K562 (cell line): ENCODE measurements around the gene LSM12. TPM values are rescaled to one million over a fixed set of nuclear protein-coding genes. Genes with fewer than 3 reads are reported as not detected.

Experiments used
- ARID1B ChIP-seq: fragments of 450-650 bp; IDR thresholded peaks from 2 replicates; pipeline ENCODE4 v1.6.1; 2016; ENCODE audit warnings: antibody characterized with exemption, mild to moderate bottlenecking, inconsistent platforms
- BACH1 ChIP-seq: fragments of 200-800 bp; sonication (Bioruptor generic); IDR thresholded peaks from 2 replicates; pipeline ENCODE4 v1.6.1; 2016; ENCODE audit warnings: missing genetic modification characterization, missing compliant biosample characterization
- CBX3 ChIP-seq, 2 experiments: IDR thresholded peaks; 1 replicate in 1 of 2; 2 replicates in 1 of 2; pipeline ENCODE4 v1.6.1; 2012; ENCODE audit warnings: inconsistent platforms in 2 of 2, low read length in 2 of 2, borderline replicate concordance in 1 of 2, control low read depth in 1 of 2
- CBX8 ChIP-seq: fragments of 200-600 bp; sonication (generic); IDR thresholded peaks from 2 replicates; pipeline ENCODE4 v1.6.1; 2012; ENCODE audit warnings: borderline replicate concordance, mixed run types, low read depth, mild to moderate bottlenecking, moderate library complexity, mixed read lengths, low read length, control low read depth, inconsistent platforms; ENCODE audit not compliant: poor library complexity, severe bottlenecking; ENCODE audit errors: extremely low read depth
- DNMT1 ChIP-seq: fragments of 450-650 bp; IDR thresholded peaks from 2 replicates; pipeline ENCODE4 v1.6.1; 2016; ENCODE audit warnings: antibody characterized with exemption, mild to moderate bottlenecking
- JUNB ChIP-seq: fragments of 450-650 bp; formaldehyde crosslinking; conservative IDR thresholded peaks from 2 replicates; pipeline ENCODE4 v1.4.0; 2020; ENCODE audit warnings: mild to moderate bottlenecking
- KLF16 ChIP-seq: IDR thresholded peaks from 2 replicates; pipeline ENCODE4 v1.6.1; 2016; ENCODE audit warnings: antibody characterized with exemption
- MECOM ChIP-seq: fragments of 250-450 bp; sonication (Bioruptor Pico); IDR thresholded peaks from 2 replicates; pipeline ENCODE4 v1.8.0; 2022; ENCODE audit warnings: inconsistent platforms
- NCOR1 ChIP-seq: fragments of 450-650 bp; IDR thresholded peaks from 2 replicates; pipeline ENCODE4 v1.6.1; 2016; ENCODE audit warnings: mild to moderate bottlenecking, moderate library complexity
- SAFB2 ChIP-seq: fragments of 200-400 bp; formaldehyde crosslinking; IDR thresholded peaks from 2 replicates; pipeline ENCODE4 v1.6.1; 2018; ENCODE audit warnings: borderline replicate concordance, low read length, low read depth, moderate library complexity; ENCODE audit not compliant: severe bottlenecking
- SMARCA4 ChIP-seq: fragments of 450-650 bp; IDR thresholded peaks from 2 replicates; pipeline ENCODE4 v1.6.1; 2016
- U2AF1 ChIP-seq: fragments of 200-400 bp; formaldehyde crosslinking; optimal IDR thresholded peaks from 2 replicates; pipeline ENCODE3; 2017; ENCODE audit warnings: mild to moderate bottlenecking, low read depth, low read length, moderate library complexity
- ZNF707 ChIP-seq: fragments of 250-450 bp; sonication (Bioruptor Pico); conservative IDR thresholded peaks from 2 replicates; pipeline ENCODE4 v1.8.0; 2022; ENCODE audit warnings: inconsistent platforms, mild to moderate bottlenecking, moderate library complexity
- ZNF76 ChIP-seq: fragments of 250-450 bp; sonication (Bioruptor Pico); IDR thresholded peaks from 2 replicates; pipeline ENCODE4 v1.4.0; 2020; ENCODE audit warnings: mild to moderate bottlenecking, moderate library complexity, borderline replicate concordance
- polyA plus RNA-seq, 8 experiments: library from polyadenylated mRNA; depleted of rRNA in 4 of 8; stranded (reverse) in 5 of 8; unstranded in 3 of 8; fragments of >200 nt; fragmentation: Nextera tagmentation in 2 of 8; fragmentation: Illumina TruSeq in 1 of 8; extraction: Ambion mirVana in 2 of 8; extraction: Trizol in 1 of 8; gene quantifications; 2 replicates each; pipeline versions ENCODE4 v1.2.1 to v1.2.3, GENCODE V29; 2011 to 2014; ENCODE audit warnings: inconsistent platforms in 1 of 8, missing spikeins in 1 of 8
- total RNA-seq, 7 experiments: library from RNA; depleted of rRNA in 6 of 7; stranded (reverse); fragments of >200 nt in 6 of 7; fragmentation: Illumina TruSeq in 2 of 7; extraction: Trizol in 2 of 7; gene quantifications; 2 replicates each; pipeline versions ENCODE4 v1.2.1 to v1.2.3, GENCODE V29; 2011 to 2021; ENCODE audit warnings: low replicate concordance in 1 of 7
- TF ChIP-seq, protein P1 (sequence below): fragments of 450-650 bp; IDR thresholded peaks from 2 replicates; pipeline ENCODE4 v1.7.1; 2018; ENCODE audit warnings: mild to moderate bottlenecking, low read depth; ENCODE audit not compliant: partially characterized antibody
- TF ChIP-seq, protein P2 (sequence below), 2 experiments: fragments of 450-650 bp in 1 of 2; sonication (generic) in 1 of 2; formaldehyde crosslinking in 1 of 2; IDR thresholded peaks; 2 replicates each; pipeline versions ENCODE4 v1.7.1 to v1.9.0; 2016 to 2022; ENCODE audit warnings: inconsistent platforms in 1 of 2, mild to moderate bottlenecking in 1 of 2, missing genetic modification reagents in 1 of 2

LSM12 gene
- total and polyA plus RNA-seq, 9 of the 15 experiments (the other 6 are each of a cell fraction or from before 2014, with no cell fraction given) = 53.0 to 258 (median 89.3) TPM

DNA sequence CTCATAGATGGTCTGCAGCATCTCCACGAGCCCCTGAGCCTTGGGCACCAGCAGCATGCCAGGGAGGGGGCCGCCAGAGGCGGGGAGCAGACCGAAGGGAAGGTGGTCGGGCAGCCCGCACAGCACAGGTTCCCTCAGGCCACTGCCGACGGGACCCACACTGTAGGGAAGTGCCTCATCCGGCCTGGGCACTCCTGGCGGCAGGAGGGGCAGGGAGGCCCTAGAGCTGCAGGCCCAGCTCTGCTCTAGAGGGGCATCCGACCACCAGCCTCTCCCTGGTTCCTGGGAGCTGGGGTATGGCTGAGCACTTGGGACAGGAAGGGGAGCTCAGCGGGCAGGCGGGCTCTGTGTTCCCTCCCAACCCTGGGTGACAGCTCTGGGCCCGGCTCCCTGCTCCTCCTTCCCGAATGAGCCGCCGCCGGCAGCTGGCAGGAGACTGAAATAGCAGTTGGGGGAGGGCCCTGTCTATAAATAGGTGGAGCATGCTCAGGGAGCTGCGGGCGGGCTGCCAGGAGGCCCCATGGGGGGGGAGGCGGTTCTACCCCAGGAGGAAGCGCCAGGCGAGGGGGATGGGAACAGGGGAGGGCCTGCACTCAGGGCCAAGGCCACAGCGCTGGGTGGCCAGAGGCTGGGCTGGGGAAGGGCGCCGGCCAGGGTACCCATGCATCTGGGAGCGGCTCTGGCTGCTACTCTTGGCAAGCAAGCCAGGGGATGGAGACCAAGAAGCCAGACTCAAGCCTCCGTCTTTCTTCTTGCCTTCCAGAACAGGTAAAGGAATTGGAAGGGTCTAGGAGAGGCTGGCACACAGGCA lies 44.6 kb upstream of the LSM12 start (continued):
- TF ChIP-seq, protein P1, sequence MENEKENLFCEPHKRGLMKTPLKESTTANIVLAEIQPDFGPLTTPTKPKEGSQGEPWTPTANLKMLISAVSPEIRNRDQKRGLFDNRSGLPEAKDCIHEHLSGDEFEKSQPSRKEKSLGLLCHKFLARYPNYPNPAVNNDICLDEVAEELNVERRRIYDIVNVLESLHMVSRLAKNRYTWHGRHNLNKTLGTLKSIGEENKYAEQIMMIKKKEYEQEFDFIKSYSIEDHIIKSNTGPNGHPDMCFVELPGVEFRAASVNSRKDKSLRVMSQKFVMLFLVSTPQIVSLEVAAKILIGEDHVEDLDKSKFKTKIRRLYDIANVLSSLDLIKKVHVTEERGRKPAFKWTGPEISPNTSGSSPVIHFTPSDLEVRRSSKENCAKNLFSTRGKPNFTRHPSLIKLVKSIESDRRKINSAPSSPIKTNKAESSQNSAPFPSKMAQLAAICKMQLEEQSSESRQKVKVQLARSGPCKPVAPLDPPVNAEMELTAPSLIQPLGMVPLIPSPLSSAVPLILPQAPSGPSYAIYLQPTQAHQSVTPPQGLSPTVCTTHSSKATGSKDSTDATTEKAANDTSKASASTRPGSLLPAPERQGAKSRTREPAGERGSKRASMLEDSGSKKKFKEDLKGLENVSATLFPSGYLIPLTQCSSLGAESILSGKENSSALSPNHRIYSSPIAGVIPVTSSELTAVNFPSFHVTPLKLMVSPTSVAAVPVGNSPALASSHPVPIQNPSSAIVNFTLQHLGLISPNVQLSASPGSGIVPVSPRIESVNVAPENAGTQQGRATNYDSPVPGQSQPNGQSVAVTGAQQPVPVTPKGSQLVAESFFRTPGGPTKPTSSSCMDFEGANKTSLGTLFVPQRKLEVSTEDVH = no peak
- no peak for TF ChIP-seq SAFB2
- no peak for TF ChIP-seq DNMT1
- peak; percentile 82 for TF ChIP-seq NCOR1
- TF ChIP-seq, protein P2, sequence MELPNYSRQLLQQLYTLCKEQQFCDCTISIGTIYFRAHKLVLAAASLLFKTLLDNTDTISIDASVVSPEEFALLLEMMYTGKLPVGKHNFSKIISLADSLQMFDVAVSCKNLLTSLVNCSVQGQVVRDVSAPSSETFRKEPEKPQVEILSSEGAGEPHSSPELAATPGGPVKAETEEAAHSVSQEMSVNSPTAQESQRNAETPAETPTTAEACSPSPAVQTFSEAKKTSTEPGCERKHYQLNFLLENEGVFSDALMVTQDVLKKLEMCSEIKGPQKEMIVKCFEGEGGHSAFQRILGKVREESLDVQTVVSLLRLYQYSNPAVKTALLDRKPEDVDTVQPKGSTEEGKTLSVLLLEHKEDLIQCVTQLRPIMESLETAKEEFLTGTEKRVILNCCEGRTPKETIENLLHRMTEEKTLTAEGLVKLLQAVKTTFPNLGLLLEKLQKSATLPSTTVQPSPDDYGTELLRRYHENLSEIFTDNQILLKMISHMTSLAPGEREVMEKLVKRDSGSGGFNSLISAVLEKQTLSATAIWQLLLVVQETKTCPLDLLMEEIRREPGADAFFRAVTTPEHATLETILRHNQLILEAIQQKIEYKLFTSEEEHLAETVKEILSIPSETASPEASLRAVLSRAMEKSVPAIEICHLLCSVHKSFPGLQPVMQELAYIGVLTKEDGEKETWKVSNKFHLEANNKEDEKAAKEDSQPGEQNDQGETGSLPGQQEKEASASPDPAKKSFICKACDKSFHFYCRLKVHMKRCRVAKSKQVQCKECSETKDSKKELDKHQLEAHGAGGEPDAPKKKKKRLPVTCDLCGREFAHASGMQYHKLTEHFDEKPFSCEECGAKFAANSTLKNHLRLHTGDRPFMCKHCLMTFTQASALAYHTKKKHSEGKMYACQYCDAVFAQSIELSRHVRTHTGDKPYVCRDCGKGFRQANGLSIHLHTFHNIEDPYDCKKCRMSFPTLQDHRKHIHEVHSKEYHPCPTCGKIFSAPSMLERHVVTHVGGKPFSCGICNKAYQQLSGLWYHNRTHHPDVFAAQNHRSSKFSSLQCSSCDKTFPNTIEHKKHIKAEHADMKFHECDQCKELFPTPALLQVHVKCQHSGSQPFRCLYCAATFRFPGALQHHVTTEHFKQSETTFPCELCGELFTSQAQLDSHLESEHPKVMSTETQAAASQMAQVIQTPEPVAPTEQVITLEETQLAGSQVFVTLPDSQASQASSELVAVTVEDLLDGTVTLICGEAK (IDR thresholded peaks at IDR 0.05) = no peak
- TF ChIP-seq, protein P2 (CRISPR knock-in tag; IDR thresholded peaks at IDR 0.05) = no peak
- no peak for TF ChIP-seq BACH1
- TF ChIP-seq MECOM (CRISPR knock-in tag) = no peak
- TF ChIP-seq ARID1B = peak; percentile 48
- TF ChIP-seq ZNF707 (CRISPR knock-in tag) = no peak
- TF ChIP-seq JUNB (CRISPR knock-in tag) = no peak
- no peak for TF ChIP-seq SMARCA4
- TF ChIP-seq KLF16 = 0 out of 2 replicates have a peak, but pooled peaks have one; percentile 57
- no peak for TF ChIP-seq CBX3 (IDR thresholded peaks at IDR 0.05; ENCODE audit: borderline replicate concordance in 1 of 2, low read length in 2 of 2)
- TF ChIP-seq ZNF76 (CRISPR knock-in tag) = no peak
- no peak for TF ChIP-seq CBX8
- no peak for TF ChIP-seq U2AF1
